ENCODE results near the gene ARHGAP23.
A peak's percentile ranks its signal among the peaks of the same experiment; 100 is the strongest.
"Not testable (repeated sequence)": the region's sequence is repeated elsewhere in the genome, so short reads cannot be mapped to it uniquely, and the experiment has no call there.

Gene ARHGAP23

DNA sequence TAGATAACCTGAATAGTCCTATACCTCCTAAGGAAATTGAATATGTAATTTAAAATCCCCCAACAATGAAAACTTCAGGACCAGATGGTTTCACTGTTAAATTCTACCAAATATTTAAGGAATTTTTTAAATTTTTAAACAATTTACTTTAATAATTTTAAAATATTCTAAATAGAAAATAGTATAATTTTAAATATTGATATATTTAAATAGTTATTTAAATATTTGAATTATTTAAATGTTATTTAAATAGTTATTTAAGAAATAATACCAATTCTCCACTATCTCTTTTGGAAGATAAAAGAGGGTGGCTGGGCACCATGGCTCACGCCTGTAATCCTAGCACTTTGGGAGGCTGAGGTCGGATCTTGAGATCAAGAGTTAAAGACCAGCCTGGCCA is 73.5 kb downstream of the ARHGAP23 start:
- H3K4me1 Mint-ChIP-seq, result not testable (repeated sequence)

DNA sequence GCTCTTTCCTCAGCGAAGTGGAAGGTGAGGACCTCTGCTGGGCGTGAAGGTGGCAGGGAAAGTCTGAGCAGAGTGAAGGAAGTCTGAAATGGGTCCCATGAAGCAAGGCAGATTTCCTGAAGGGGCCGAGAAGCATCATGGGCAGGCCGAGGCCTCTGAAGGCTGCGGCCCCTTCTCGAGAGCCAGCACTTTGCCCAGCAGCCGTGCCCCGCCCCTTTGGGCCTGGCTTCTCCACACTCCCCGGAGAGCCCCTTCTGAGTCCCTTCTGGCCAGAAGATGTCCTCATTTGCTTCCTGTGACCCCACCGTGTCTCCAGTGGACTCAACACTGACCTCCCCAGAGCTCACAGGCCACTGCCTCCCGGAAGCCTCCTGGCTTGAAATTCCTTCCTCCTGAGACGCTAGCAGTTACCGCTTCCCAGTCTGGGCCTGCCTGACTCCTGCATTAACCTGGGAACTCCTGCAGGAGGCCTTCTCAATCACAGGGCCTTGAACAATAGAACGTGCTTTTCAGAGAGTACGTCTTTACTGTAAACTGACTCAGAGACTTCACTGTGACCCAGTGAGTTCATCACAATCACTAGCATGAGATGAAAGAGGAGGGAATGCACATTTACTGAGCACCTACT is 75.1 kb downstream of the ARHGAP23 start:
- not testable (repeated sequence) for H3K27ac Mint-ChIP-seq, ATAC-seq, H3K9me3 Mint-ChIP-seq, H3K4me1 Mint-ChIP-seq, H3K36me3 Mint-ChIP-seq, H3K4me3 Mint-ChIP-seq
- peaks cover 60% of the 10 kb centered on the region for H3K27me3 Mint-ChIP-seq

More for the DNA sequence above, 73.5 kb downstream of the ARHGAP23 start:
- not testable (repeated sequence) for H3K36me3 Mint-ChIP-seq, H3K27ac Mint-ChIP-seq, ATAC-seq, H3K4me3 Mint-ChIP-seq, H3K9me3 Mint-ChIP-seq
- H3K27me3 Mint-ChIP-seq, result peaks cover 56% of the 10 kb centered on the region

DNA sequence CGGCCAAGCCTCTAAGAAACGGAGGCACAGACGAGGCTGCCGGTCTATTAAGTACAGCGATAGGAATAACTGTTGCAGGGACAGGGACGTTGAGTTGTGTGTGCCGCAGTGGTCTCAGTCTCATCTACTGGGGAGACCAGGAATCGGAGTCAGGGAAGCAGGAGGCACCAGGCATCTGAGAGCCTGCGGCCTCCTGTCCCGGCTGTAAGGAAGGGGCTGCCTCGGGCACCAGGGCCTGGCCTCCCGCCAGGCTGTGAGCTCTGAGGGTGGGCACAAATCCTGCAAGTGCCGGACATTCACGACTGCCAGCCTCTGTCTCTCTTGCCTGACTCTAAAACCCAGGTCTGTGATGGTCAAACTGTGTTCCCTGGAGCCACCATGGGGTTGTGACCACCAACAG is 76.0 kb downstream of the ARHGAP23 start:
- H3K4me1 Mint-ChIP-seq, result peaks cover 3% of the 10 kb centered on the region
- no peak overlapping the region for H3K27ac Mint-ChIP-seq
- H3K36me3 Mint-ChIP-seq, result no peaks in the 10 kb centered on the region
- no peak for ATAC-seq
- no peaks in the 10 kb centered on the region for H3K9me3 Mint-ChIP-seq
- H3K4me3 Mint-ChIP-seq, result no peak overlapping the region
- peaks cover 63% of the 10 kb centered on the region for H3K27me3 Mint-ChIP-seq

DNA sequence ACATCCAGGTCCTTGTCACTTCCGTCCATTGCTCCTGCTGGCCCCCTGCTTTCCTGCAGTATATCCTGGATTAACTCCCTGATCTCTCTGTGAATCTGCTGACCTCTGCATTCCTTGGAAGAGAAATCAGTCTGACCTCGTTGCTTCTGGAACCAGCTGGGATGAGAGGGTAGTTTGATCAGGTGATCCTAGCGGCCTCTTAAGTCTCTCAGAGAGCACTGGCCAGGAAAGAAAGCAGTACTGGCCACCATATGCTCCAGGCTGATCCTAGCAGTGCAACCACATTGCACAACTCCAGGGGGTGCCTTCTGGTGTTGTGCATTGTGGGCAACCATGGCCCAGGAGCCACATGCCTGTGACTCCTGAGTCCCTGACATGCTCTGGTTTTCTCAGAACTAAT is 79.2 kb downstream of the ARHGAP23 start:
- peaks cover 9% of the 10 kb centered on the region for H3K4me1 Mint-ChIP-seq
- no peak for ATAC-seq
- H3K27me3 Mint-ChIP-seq, result peaks cover 80% of the 10 kb centered on the region
- H3K9me3 Mint-ChIP-seq, result no peaks in the 10 kb centered on the region
- no peaks in the 10 kb centered on the region for H3K36me3 Mint-ChIP-seq
- no peak overlapping the region for H3K27ac Mint-ChIP-seq
- H3K4me3 Mint-ChIP-seq, result no peak overlapping the region

DNA sequence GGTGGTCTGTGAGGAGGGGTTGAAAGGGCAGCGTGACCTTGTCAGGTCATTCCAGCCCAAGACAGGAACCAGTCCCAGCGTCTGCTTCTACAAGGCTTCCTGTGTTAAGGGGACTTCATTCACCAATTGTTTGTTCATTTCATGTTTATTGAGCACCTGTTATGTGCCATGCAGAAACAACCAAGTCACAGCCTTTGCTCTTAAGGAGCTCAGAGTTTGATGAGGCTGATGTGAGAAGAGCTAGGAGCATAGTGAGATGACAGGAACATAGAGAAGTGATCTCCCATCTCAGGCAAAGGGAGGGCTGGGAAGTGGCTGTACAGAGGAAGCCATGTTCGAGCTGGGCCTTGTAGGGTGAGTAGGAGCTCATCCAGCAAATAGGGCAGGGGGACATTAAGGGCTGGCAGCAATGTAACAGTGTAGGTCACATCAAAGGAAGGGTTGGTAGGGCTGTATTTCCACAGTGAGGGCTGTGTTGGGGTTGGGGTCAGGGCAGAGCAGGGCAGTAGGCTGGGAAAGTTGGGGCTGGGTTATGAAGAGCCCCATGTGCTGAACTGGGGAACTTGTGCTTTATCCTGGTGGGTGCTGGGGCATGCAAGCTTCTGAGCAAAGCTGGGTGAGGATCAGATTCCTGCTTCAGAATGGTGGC is 79.8 kb downstream of the ARHGAP23 start:
- Mint-ChIP-seq H3K36me3 (no peaks in the 10 kb centered on the region), H3K9me3 (no peaks in the 10 kb centered on the region), H3K4me3 (no peak overlapping the region), H3K27me3 (peaks cover 78% of the 10 kb centered on the region), H3K4me1 (peaks cover 9% of the 10 kb centered on the region), H3K27ac (no peak overlapping the region)
- peak; percentile 4 for ATAC-seq

DNA sequence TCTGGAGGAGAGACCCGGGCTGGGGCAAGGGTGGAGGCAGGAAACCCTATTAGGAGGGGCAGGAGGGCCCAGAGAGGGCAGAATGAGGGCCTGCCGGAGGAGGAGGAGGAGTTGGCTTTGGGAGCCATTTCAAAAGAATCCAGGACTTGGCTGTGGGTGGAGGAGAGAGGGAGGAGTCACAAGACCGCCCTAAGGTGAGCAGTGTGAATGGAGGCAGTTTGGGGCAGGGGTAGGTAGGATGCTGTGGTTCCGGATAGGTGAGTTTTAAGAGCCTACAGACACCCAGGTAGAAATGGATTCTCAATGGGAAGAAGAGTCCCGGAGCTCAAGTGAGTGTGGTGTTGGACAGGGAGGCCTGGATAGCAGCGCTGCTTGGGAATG is 80.3 kb downstream of the ARHGAP23 start:
- Mint-ChIP-seq H3K4me1 (peaks cover 9% of the 10 kb centered on the region), H3K4me3 (peak overlapping the region; percentile 6), H3K9me3 (no peaks in the 10 kb centered on the region), H3K27me3 (peaks cover 73% of the 10 kb centered on the region), H3K27ac (no peak overlapping the region), H3K36me3 (no peaks in the 10 kb centered on the region)
- peak; percentile 4 for ATAC-seq

DNA sequence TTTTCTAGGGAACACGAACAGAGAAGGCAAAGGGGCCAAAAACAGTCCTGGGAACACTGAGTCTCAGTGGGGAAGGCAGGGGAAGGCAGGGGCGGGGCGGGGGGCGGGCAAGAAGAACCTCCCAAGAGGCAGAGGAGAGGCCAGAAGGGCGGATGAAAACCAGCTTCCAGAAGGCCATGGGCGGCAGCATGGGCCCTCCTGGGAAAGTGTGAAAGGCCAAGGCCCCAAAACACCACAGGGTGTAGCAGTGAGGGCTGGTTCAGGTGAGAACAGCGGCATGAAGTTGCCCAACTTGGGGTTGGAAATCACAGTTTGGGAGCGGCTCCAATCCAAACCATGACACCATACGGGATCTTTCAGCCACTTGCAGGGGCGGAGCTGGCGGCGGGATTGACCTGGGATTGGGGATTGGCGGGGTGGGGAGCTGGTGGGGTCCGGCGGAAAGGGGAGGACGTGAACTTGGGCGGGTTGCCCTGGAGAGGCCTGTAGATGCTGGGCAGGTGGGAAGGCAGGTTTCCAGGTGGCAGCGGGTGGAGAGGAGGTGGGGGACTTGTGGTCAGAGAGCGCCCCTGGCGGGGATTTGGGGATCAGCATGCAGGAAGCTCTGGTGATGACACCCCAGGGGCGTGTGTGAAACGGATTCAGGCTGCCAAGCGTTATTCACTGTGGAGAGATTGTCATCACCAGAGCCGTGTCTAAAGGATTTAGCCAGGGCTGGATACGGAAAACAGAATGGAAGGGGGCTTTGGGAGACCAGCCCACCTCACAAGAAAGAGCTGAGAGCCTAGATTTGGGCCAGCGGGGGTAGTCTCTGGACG is 80.9 kb downstream of the ARHGAP23 start:
- Mint-ChIP-seq H3K4me3 (peak overlapping the region; percentile 76), H3K9me3 (no peaks in the 10 kb centered on the region), H3K4me1 (peaks cover 9% of the 10 kb centered on the region), H3K27me3 (peaks cover 68% of the 10 kb centered on the region), H3K36me3 (no peaks in the 10 kb centered on the region), H3K27ac (no peak overlapping the region)
- ATAC-seq, result peak; percentile 72

DNA sequence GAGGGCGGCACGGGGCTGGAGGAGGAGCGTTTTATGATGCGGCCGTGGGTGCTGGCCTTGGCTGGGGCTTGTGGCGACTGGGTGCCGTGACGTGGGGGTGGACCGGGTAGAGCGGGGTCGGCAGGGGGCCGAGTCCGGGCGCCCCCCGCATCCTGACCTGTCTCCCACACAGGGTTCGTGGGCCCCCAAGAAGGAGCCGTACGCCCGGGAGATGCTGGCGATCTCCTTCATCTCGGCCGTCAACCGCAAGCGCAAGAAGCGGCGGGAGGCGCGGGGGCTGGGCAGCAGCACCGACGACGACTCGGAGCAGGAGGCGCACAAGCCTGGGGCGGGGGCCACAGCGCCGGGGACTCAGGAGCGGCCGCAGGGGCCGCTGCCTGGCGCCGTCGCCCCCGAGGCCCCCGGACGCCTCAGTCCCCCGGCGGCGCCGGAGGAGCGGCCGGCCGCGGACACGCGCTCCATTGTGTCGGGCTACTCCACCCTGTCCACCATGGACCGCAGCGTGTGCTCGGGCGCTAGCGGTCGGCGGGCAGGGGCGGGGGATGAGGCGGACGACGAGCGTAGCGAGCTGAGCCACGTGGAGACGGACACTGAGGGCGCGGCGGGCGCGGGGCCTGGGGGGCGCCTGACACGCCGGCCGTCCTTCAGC is 81.6 kb downstream of the ARHGAP23 start:
- Mint-ChIP-seq H3K9me3 (no peaks in the 10 kb centered on the region), H3K4me3 (peak overlapping the region; percentile 76), H3K27me3 (peaks cover 68% of the 10 kb centered on the region), H3K36me3 (no peaks in the 10 kb centered on the region), H3K27ac (no peak overlapping the region), H3K4me1 (peaks cover 9% of the 10 kb centered on the region)
- no peak for ATAC-seq

DNA sequence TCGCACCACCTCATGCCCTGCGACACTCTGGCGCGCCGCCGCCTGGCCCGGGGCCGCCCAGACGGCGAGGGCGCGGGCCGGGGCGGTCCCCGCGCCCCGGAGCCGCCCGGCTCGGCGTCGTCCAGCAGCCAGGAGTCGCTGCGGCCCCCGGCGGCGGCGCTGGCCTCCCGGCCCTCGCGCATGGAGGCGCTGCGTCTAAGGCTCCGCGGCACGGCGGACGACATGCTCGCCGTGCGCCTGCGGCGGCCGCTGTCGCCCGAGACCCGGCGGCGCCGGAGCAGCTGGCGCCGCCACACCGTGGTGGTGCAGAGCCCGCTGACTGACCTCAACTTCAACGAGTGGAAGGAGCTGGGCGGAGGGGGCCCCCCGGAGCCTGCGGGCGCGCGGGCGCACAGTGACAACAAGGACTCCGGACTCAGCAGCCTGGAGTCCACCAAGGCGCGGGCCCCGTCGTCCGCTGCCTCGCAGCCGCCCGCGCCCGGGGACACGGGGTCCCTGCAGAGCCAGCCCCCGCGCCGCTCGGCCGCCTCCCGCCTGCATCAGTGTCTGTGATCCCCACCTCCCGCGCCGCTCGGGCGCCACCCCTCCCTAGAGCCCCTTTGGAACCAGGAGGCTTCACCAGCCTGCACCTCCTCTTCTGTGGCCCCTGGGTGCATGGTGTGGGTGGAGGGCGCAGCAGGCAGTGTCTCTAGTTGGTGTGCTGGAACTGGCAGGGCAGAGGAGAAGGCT is 82.3 kb downstream of the ARHGAP23 start:
- peaks cover 66% of the 10 kb centered on the region for H3K27me3 Mint-ChIP-seq
- H3K4me1 Mint-ChIP-seq, result peaks cover 9% of the 10 kb centered on the region
- H3K36me3 Mint-ChIP-seq, result no peaks in the 10 kb centered on the region
- ATAC-seq, result peak; percentile 21
- no peaks in the 10 kb centered on the region for H3K9me3 Mint-ChIP-seq
- no peak overlapping the region for H3K27ac Mint-ChIP-seq
- H3K4me3 Mint-ChIP-seq, result no peak overlapping the region

DNA sequence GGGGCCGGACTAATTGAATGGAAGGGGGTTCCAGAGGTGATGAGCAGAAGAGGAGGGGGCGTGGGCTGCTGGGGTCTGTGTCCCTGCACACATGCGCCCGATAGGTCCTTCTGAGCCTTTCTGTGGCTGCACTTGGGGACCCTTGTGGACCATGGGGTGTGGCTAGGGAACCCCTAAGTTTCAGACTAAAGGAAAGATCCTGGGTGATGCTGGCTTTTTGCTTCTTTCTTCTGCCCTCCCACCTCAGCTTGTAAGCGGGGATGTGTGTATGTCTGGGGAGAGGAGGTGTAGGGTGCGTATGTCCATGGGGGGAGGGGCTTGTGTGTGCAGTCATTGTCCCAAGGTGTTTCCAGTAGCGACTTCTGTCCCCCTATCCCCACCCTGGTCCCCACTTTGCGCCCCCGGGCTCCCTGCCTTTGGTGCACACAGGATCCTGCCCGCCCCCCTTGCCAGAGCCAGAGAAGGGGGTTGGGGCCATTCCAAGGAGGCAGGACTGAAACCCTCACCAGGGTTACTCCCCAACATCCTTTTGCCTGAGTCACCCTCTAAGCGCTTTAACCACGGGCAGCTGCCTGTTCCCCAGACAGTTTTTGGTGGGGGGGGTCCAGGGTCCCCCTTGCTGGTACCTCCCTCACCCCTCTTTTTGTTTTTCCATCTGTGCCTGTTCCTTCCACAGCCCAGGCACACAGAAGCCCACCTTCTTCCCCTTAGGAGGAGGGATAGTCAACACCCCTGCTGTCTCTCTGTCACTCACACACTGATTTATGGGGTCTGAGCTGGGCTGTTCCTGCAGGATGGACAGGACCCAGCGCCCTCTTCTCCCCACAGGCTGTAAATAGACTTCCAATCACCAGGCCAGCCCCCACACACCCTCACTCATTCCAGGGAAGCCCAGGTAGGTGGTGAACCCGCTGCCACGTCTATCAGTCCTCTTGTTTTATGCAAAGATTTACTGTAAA is 83.2 kb downstream of the ARHGAP23 start:
- H3K4me3 Mint-ChIP-seq, result no peak overlapping the region
- H3K27ac Mint-ChIP-seq, result no peak overlapping the region
- peaks cover 9% of the 10 kb centered on the region for H3K4me1 Mint-ChIP-seq
- ATAC-seq, result no peak
- peaks cover 65% of the 10 kb centered on the region for H3K27me3 Mint-ChIP-seq
- H3K9me3 Mint-ChIP-seq, result no peaks in the 10 kb centered on the region
- no peaks in the 10 kb centered on the region for H3K36me3 Mint-ChIP-seq

DNA sequence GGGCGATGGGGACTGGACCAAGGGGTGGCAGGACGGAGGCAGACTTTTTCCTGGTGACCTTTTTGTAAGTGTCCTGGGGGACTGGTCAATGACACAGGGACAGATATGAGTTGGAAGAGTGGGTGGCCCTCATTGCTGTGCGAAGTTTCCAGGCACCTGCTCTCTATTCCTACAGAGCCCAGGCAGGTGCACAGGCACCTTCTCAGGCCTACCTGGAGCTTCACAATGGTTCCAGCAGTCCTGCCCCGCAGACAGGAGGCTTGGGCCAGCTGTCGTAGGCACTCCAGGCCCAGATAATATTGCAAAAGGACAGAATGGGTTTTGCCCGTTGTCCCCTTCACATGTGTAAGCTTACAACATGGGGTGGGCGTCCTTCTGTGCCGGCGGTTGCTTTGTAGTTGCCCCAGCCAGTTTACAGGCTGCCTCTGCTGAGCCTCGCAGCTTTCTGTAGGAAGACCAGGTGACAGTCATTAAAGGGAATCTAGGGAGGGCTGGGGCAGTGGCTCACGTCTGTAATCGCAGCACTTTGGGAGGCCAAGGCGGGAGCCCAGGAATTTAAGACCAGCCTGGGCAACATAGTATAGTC is 84.3 kb downstream of the ARHGAP23 start:
- peaks cover 9% of the 10 kb centered on the region for H3K4me1 Mint-ChIP-seq
- no peak overlapping the region for H3K4me3 Mint-ChIP-seq
- no peaks in the 10 kb centered on the region for H3K9me3 Mint-ChIP-seq
- peaks cover 57% of the 10 kb centered on the region for H3K27me3 Mint-ChIP-seq
- no peaks in the 10 kb centered on the region for H3K36me3 Mint-ChIP-seq
- no peak for ATAC-seq
- H3K27ac Mint-ChIP-seq, result no peak overlapping the region

DNA sequence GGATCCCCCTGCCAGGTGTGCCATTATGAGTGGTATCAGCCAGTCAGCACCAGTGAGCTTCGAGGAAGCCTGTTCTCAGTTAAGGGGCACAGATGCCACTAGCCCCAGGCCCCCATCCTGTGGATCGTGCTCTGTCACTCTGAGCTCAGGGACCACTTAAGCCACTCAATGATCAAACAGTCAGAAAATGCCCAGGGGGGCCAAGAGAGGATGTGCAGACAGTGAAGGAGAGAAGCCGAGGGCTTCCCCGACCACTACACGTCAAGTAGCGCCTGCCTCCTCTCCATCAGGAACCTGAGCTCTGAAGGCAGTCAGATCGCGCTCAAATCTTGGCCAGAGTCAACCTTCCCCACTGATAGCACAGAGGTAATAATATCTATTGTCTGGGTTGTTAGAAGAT is 98.3 kb downstream of the ARHGAP23 start:
- H3K27ac Mint-ChIP-seq, H3K36me3 Mint-ChIP-seq, H3K4me1 Mint-ChIP-seq, H3K4me3 Mint-ChIP-seq, H3K9me3 Mint-ChIP-seq, ATAC-seq: not testable (repeated sequence)
- peaks cover 48% of the 10 kb centered on the region for H3K27me3 Mint-ChIP-seq

DNA sequence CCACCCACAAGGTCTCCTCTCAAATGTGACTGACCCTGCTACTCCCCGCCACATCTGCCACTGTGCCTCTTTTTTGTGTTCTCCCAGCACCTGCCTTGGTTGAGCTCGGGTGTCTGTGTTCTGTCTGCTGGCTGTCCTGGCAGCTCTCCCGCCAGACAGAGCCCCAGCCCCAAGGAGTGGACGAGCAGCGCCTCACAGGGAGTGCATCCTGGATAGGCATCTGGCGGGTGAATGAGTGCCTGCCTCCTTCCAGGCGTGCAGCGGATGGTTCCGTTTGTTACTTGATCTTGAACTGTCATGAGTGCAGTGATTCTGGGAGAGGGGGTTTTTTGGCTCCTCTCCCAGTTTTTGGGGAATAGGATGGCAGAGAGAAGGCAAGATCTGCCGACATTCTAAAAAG is 99.9 kb downstream of the ARHGAP23 start:
- not testable (repeated sequence) for H3K9me3 Mint-ChIP-seq, H3K4me1 Mint-ChIP-seq, H3K36me3 Mint-ChIP-seq, H3K4me3 Mint-ChIP-seq, ATAC-seq, H3K27ac Mint-ChIP-seq
- peaks cover 64% of the 10 kb centered on the region for H3K27me3 Mint-ChIP-seq

DNA sequence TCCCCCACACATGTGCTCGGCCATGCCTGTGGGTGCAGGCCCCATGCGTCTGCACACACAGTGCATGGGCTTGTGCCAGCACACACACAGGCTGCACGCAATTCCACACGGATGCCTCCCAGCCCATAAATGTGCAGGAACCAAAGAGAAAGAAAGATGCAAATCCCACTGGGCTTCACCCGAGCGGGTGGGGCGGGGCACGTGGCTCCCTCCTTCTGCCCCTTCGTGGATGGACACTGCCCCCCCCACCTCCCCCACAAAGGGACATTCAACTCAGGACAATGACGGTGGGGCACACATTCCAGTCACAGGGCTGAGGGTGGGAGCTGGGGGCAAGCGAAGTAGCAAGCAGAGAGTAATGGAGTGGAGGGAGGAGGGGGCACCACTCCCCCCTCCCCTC is 102.6 kb downstream of the ARHGAP23 start:
- H3K27me3 Mint-ChIP-seq, result peaks cover 76% of the 10 kb centered on the region
- not testable (repeated sequence) for H3K36me3 Mint-ChIP-seq, H3K4me1 Mint-ChIP-seq

More for the DNA sequence above, 102.6 kb downstream of the ARHGAP23 start:
- H3K27ac Mint-ChIP-seq, H3K4me3 Mint-ChIP-seq, H3K9me3 Mint-ChIP-seq, ATAC-seq: not testable (repeated sequence)
